Astrocyte (in vitro differentiated cells and primary cell): ENCODE data around the gene NPM1. TPM values are rescaled to one million over a fixed set of nuclear protein-coding genes. Genes with fewer than 3 reads are reported as not detected.
"Not testable (repeated sequence)": the region's sequence is repeated elsewhere in the genome, so short reads cannot be mapped to it uniquely, and the experiment has no call there.

Experiments
- DNase-seq: peaks from one replicate; pipeline ENCODE4 v3.0.0-alpha.2; 2010; ENCODE audit warnings: low read depth
- FAIRE-seq: peaks from 2 replicates; lab custom pipeline; 2011; peaks lifted over from hg19 to GRCh38; lab: Jason Lieb, UNC
- H2AFZ ChIP-seq: 2 replicates; pipeline ENCODE4 v1.6.0; 2012; ENCODE audit warnings: low read depth, low read length, inconsistent platforms
- H3K27ac ChIP-seq: 2 replicates; pipeline ENCODE4 v1.5.1; 2011; ENCODE audit warnings: low read depth, low read length, inconsistent platforms
- H3K27me3 ChIP-seq: 2 replicates; pipeline ENCODE4 v1.6.0; 2011; ENCODE audit warnings: low read length, inconsistent platforms; ENCODE audit not compliant: insufficient read depth
- H3K36me3 ChIP-seq: 2 replicates; pipeline ENCODE4 v1.5.1; 2011; ENCODE audit warnings: low read length, inconsistent platforms; ENCODE audit not compliant: insufficient read depth
- H3K4me1 ChIP-seq: 2 replicates; pipeline ENCODE4 v1.5.1; 2011; ENCODE audit warnings: low read length, inconsistent platforms; ENCODE audit not compliant: insufficient read depth
- H3K4me2 ChIP-seq: 2 replicates; pipeline ENCODE4 v1.6.0; 2012; ENCODE audit warnings: low read length, inconsistent platforms
- H3K4me3 ChIP-seq: 2 replicates; pipeline ENCODE4 v1.5.1; 2011; ENCODE audit warnings: low read depth, mild to moderate bottlenecking, low read length, inconsistent platforms; ENCODE audit not compliant: insufficient read depth
- H3K79me2 ChIP-seq: 2 replicates; pipeline ENCODE4 v1.6.0; 2012; ENCODE audit warnings: mild to moderate bottlenecking, low read length, inconsistent platforms; ENCODE audit not compliant: insufficient read depth
- H3K9ac ChIP-seq: 2 replicates; pipeline ENCODE4 v1.6.0; 2012; ENCODE audit warnings: mild to moderate bottlenecking, low read length, inconsistent platforms
- H3K9me3 ChIP-seq: 2 replicates; pipeline ENCODE4 v1.5.1; 2012; ENCODE audit warnings: low read depth, mild to moderate bottlenecking, low read length, inconsistent platforms; ENCODE audit not compliant: insufficient read depth
- H4K20me1 ChIP-seq: 2 replicates; pipeline ENCODE4 v1.6.0; 2012; ENCODE audit warnings: low read length, inconsistent platforms; ENCODE audit not compliant: insufficient read depth
- H3K27ac Mint-ChIP-seq: one replicate; pipeline ENCODE4 v1.8.0; 2021; ENCODE audit warnings: mild to moderate bottlenecking, mixed read lengths; ENCODE audit not compliant: unreplicated experiment
- H3K27me3 Mint-ChIP-seq: one replicate; pipeline ENCODE4 v1.8.0; 2021; ENCODE audit warnings: low read depth, mixed read lengths; ENCODE audit not compliant: unreplicated experiment
- H3K36me3 Mint-ChIP-seq: one replicate; pipeline ENCODE4 v1.8.0; 2021; ENCODE audit warnings: low read depth, mixed read lengths; ENCODE audit not compliant: unreplicated experiment
- H3K4me1 Mint-ChIP-seq: one replicate; pipeline ENCODE4 v1.8.0; 2021; ENCODE audit warnings: low read depth, mixed read lengths; ENCODE audit not compliant: unreplicated experiment
- H3K4me3 Mint-ChIP-seq: one replicate; pipeline ENCODE4 v1.8.0; 2021; ENCODE audit warnings: mild to moderate bottlenecking, moderate library complexity, mixed read lengths; ENCODE audit not compliant: unreplicated experiment
- H3K9me3 Mint-ChIP-seq: one replicate; pipeline ENCODE4 v1.8.0; 2021; ENCODE audit warnings: mild to moderate bottlenecking, mixed read lengths; ENCODE audit not compliant: unreplicated experiment
- EZH2 ChIP-seq: IDR thresholded peaks from 2 replicates; pipeline ENCODE4 v1.6.1; 2012; ENCODE audit warnings: mild to moderate bottlenecking, low read length, inconsistent platforms; ENCODE audit not compliant: insufficient read depth
- total RNA-seq: library from RNA; stranded (reverse); gene quantifications from 2 replicates; pipeline ENCODE4 v1.2.1, GENCODE V29; 2021
- TF ChIP-seq, protein P1 (sequence below): IDR thresholded peaks from 2 replicates; pipeline ENCODE4 v1.5.1; 2011; ENCODE audit warnings: low read depth, mild to moderate bottlenecking, inconsistent platforms, low read length, moderate library complexity; ENCODE audit not compliant: insufficient read depth

NPM1 gene
- total RNA-seq, 1 donor from 2014 or later = 1,219 TPM

DNA sequence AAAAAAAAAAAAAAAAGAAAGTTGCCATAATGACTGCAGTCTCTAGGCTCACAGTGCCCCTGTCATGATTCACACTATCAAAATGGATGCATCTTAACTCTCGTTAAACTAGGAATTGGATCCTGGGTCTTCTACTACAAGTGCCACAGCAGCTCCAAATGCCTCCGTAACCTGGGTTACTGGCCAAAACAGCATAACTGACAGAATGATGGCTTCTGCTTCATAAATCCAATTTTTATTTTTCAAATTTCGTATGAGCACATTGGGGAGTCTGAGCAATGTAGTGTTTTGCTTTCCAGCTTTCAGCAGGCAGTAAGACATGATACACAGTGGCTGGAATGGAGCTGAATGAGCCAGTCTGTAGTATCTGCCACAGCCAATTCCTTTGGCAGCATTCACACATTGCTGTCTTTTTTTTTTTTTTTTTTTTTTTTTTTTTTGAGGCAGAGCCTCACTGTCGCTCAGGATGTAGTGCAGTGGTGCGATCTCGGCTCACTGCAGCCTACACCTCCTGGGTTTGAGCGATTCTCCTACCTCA, 36.0 kb upstream of the NPM1 start:
- Histone ChIP-seq H3K79me2 (no peaks in the 10 kb centered on the region), H3K4me2 (no peak overlapping the region), H3K9me3 (no peaks in the 10 kb centered on the region), H3K9ac (no peak overlapping the region), H3K27me3 (no peaks in the 10 kb centered on the region), H4K20me1 (no peaks in the 10 kb centered on the region), H3K27ac (no peak overlapping the region), H3K4me1 (no peaks in the 10 kb centered on the region), H2AFZ (no peak overlapping the region), H3K36me3 (no peaks in the 10 kb centered on the region), H3K4me3 (no peak overlapping the region)
- H3K36me3 Mint-ChIP-seq = no peaks in the 10 kb centered on the region
- no peaks in the 10 kb centered on the region for H3K9me3 Mint-ChIP-seq
- FAIRE-seq (no peak), DNase-seq (no peak)
- TF ChIP-seq, protein P1, sequence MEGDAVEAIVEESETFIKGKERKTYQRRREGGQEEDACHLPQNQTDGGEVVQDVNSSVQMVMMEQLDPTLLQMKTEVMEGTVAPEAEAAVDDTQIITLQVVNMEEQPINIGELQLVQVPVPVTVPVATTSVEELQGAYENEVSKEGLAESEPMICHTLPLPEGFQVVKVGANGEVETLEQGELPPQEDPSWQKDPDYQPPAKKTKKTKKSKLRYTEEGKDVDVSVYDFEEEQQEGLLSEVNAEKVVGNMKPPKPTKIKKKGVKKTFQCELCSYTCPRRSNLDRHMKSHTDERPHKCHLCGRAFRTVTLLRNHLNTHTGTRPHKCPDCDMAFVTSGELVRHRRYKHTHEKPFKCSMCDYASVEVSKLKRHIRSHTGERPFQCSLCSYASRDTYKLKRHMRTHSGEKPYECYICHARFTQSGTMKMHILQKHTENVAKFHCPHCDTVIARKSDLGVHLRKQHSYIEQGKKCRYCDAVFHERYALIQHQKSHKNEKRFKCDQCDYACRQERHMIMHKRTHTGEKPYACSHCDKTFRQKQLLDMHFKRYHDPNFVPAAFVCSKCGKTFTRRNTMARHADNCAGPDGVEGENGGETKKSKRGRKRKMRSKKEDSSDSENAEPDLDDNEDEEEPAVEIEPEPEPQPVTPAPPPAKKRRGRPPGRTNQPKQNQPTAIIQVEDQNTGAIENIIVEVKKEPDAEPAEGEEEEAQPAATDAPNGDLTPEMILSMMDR = no peak
- TF ChIP-seq EZH2 = no peak
- no peaks in the 10 kb centered on the region for H3K4me1 Mint-ChIP-seq
- H3K27me3 Mint-ChIP-seq = peaks cover 1% of the 10 kb centered on the region
- H3K4me3 Mint-ChIP-seq = no peak overlapping the region
- H3K27ac Mint-ChIP-seq = no peak overlapping the region

DNA sequence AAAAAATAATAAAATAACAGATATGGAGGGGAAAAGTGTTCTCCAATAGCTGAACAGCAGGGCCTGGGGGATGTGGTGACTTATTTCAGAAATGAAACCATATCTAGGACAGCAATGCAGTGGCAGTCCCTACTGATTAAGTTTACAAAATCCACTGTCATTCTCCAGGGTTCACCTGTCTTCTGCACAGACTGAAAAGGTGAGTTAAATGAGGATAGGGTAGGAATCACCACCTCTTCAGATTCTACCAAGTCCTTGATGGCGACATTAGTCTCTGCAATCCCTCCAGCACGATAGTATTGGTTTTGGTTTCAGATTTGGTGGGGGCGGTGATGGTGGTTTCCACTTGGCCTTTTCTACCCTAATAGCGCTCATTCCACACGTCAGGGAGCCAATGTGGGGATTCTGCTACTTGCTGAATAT, 32.3 kb upstream of the NPM1 start:
- DNase-seq = no peak
- Mint-ChIP-seq H3K27ac (no peak overlapping the region), H3K9me3 (peaks cover 5% of the 10 kb centered on the region), H3K27me3 (peaks cover 8% of the 10 kb centered on the region), H3K36me3 (no peaks in the 10 kb centered on the region), H3K4me1 (no peaks in the 10 kb centered on the region), H3K4me3 (no peak overlapping the region)
- no peak overlapping the region for H2AFZ ChIP-seq
- H3K9me3 ChIP-seq = no peaks in the 10 kb centered on the region
- no peaks in the 10 kb centered on the region for H3K27me3 ChIP-seq
- no peaks in the 10 kb centered on the region for H4K20me1 ChIP-seq
- no peak overlapping the region for H3K4me2 ChIP-seq
- no peaks in the 10 kb centered on the region for H3K79me2 ChIP-seq
- no peak for FAIRE-seq
- no peaks in the 10 kb centered on the region for H3K36me3 ChIP-seq
- H3K27ac ChIP-seq = no peak overlapping the region
- H3K9ac ChIP-seq = no peak overlapping the region
- no peaks in the 10 kb centered on the region for H3K4me1 ChIP-seq
- TF ChIP-seq EZH2 = no peak
- TF ChIP-seq, protein P1 = no peak
- H3K4me3 ChIP-seq = no peak overlapping the region

DNA sequence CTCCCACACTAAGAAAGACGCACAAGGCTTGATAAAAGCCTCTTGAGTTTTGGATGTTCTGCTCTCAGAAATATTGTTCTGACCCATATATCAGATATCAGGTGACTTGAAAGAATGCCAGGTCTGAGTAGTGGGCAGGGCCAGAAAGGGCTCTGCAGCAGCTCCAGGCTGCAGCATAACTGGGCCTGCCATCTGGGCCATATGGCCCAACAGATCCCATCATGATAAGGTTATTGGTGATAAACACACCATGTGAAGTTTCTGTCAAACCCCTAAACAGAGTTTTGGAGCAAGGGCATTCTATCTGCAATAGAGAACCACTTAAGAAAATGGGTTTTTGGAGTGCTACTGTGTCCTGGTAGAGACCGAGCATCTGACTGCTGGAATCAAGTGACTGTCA, 29.8 kb upstream of the NPM1 start:
- H3K9me3 Mint-ChIP-seq = peaks cover 5% of the 10 kb centered on the region
- Histone ChIP-seq H3K27ac (no peak overlapping the region), H3K4me2 (no peak overlapping the region), H3K4me1 (no peaks in the 10 kb centered on the region), H3K9me3 (no peaks in the 10 kb centered on the region), H3K79me2 (no peaks in the 10 kb centered on the region), H3K36me3 (no peaks in the 10 kb centered on the region), H2AFZ (no peak overlapping the region), H3K4me3 (no peak overlapping the region), H4K20me1 (no peaks in the 10 kb centered on the region), H3K9ac (no peak overlapping the region), H3K27me3 (no peaks in the 10 kb centered on the region)
- H3K4me3 Mint-ChIP-seq = no peak overlapping the region
- no peaks in the 10 kb centered on the region for H3K36me3 Mint-ChIP-seq
- DNase-seq (no peak), FAIRE-seq (no peak)
- TF ChIP-seq EZH2 = no peak
- TF ChIP-seq, protein P1 = no peak
- H3K27ac Mint-ChIP-seq = no peak overlapping the region
- H3K4me1 Mint-ChIP-seq = no peaks in the 10 kb centered on the region
- peaks cover 7% of the 10 kb centered on the region for H3K27me3 Mint-ChIP-seq

DNA sequence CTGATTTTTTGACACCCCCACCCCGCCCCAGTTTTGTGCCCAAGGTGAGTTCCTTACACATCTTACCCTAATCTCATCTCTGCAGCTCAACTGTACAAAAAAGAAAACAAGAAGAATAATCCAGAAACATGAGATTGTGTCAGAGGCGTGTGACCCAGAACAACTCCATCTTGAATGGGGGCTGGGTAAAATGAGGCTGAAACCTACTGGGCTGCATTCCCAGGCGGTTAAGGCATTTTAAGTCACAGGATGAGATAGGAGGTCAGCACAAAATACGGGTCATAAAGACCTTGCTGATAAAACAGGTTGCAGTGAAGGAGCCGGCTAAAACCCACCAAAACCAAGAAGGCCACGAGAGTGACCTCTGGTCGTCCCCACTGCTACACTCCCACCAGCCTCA, 26.5 kb upstream of the NPM1 start:
- not testable (repeated sequence) for H2AFZ ChIP-seq, H3K27me3 ChIP-seq, H3K27ac Mint-ChIP-seq, H3K4me1 Mint-ChIP-seq, H3K4me1 ChIP-seq, H3K9ac ChIP-seq, H3K4me3 Mint-ChIP-seq, H3K36me3 Mint-ChIP-seq, H3K36me3 ChIP-seq, H3K9me3 Mint-ChIP-seq, H3K9me3 ChIP-seq, H3K4me3 ChIP-seq, H3K4me2 ChIP-seq, H3K27ac ChIP-seq, FAIRE-seq, H3K79me2 ChIP-seq, DNase-seq, H4K20me1 ChIP-seq
- peaks cover 12% of the 10 kb centered on the region for H3K27me3 Mint-ChIP-seq
